Upper lobe of left lung (tissue), 4 donors: Measurements from ENCODE around the gene PFN1.

Experiments used
- EP300 ChIP-seq, 4 donors: sonication (generic); formaldehyde crosslinking; IDR thresholded peaks; one replicate each; pipeline ENCODE4 v1.5.1; 2017; ENCODE audit warnings: antibody characterized with exemption in 4 of 4, control low read depth in 2 of 4
- POLR2A ChIP-seq, 4 donors: fragments of 450-650 bp; IDR thresholded peaks; one replicate each; pipeline ENCODE4 v1.5.1; 2016 to 2017; ENCODE audit warnings: antibody characterized with exemption in 4 of 4, mild to moderate bottlenecking in 2 of 4
- TF ChIP-seq, protein P1 (sequence below), 6 experiments: fragments of 450-650 bp in 4 of 6; fragments of 200-600 bp in 2 of 6; sonication (generic) in 2 of 6; IDR thresholded peaks; one replicate each; pipeline ENCODE4 v1.5.1; 2016 to 2019; ENCODE audit warnings: antibody characterized with exemption in 6 of 6

DNA sequence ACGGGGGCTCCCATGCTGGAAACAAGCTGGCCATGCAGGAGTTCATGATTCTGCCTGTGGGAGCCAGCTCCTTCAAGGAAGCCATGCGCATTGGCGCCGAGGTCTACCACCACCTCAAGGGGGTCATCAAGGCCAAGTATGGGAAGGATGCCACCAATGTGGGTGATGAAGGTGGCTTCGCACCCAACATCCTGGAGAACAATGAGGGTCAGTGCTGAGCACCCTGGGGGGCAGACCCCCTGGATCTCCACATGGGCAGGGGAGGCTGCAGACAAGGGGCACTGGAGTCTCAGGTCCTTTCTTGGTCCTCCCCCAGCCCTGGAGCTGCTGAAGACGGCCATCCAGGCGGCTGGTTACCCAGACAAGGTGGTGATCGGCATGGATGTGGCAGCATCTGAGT is 6.8 kb upstream of the PFN1 start:
- TF ChIP-seq, protein P1, sequence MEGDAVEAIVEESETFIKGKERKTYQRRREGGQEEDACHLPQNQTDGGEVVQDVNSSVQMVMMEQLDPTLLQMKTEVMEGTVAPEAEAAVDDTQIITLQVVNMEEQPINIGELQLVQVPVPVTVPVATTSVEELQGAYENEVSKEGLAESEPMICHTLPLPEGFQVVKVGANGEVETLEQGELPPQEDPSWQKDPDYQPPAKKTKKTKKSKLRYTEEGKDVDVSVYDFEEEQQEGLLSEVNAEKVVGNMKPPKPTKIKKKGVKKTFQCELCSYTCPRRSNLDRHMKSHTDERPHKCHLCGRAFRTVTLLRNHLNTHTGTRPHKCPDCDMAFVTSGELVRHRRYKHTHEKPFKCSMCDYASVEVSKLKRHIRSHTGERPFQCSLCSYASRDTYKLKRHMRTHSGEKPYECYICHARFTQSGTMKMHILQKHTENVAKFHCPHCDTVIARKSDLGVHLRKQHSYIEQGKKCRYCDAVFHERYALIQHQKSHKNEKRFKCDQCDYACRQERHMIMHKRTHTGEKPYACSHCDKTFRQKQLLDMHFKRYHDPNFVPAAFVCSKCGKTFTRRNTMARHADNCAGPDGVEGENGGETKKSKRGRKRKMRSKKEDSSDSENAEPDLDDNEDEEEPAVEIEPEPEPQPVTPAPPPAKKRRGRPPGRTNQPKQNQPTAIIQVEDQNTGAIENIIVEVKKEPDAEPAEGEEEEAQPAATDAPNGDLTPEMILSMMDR (IDR thresholded peaks at IDR 0.05): no peak
- no peak for TF ChIP-seq EP300 (IDR thresholded peaks at IDR 0.05)
- no peak for TF ChIP-seq POLR2A (IDR thresholded peaks at IDR 0.05)
